D721Med (cell line): ENCODE results near the gene CIB4.
"Not testable (repeated sequence)": the region's sequence is repeated elsewhere in the genome, so short reads cannot be mapped to it uniquely, and the experiment has no call there.

Experiments
- DNase-seq: peaks from one replicate; pipeline ENCODE4 v3.0.0; 2011; ENCODE audit warnings: low spot score; ENCODE audit not compliant: insufficient read length
- FAIRE-seq: peaks from 2 replicates; lab custom pipeline; 2011; peaks lifted over from hg19 to GRCh38; lab: Jason Lieb, UNC
- TF ChIP-seq, protein P1 (sequence below): IDR thresholded peaks from 2 replicates; pipeline ENCODE4 v1.5.1; 2012; ENCODE audit warnings: mild to moderate bottlenecking, control low read depth; ENCODE audit not compliant: insufficient read depth; ENCODE audit errors: missing control alignments

Gene CIB4

DNA sequence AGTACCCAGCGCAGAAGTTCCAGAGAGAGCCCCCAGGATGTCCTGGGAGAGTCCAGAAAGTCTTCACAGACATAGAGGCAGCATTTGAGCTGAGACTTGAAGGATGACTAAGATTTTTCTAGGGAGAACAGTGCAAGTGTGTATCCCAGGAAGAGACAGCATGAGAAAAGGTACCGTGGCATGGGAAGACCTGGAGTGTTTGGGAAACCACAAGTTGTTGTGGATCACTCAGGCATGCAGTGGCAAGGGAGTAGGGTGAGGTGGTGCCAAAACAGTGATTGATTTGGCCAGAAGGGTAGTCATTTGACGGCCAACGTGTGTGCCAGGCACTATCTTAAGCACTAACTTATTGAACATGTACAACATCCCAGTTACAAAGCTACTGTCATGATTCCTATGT, 26.9 kb upstream of the CIB4 start:
- FAIRE-seq (no peak), DNase-seq (no peak)
- TF ChIP-seq, protein P1, sequence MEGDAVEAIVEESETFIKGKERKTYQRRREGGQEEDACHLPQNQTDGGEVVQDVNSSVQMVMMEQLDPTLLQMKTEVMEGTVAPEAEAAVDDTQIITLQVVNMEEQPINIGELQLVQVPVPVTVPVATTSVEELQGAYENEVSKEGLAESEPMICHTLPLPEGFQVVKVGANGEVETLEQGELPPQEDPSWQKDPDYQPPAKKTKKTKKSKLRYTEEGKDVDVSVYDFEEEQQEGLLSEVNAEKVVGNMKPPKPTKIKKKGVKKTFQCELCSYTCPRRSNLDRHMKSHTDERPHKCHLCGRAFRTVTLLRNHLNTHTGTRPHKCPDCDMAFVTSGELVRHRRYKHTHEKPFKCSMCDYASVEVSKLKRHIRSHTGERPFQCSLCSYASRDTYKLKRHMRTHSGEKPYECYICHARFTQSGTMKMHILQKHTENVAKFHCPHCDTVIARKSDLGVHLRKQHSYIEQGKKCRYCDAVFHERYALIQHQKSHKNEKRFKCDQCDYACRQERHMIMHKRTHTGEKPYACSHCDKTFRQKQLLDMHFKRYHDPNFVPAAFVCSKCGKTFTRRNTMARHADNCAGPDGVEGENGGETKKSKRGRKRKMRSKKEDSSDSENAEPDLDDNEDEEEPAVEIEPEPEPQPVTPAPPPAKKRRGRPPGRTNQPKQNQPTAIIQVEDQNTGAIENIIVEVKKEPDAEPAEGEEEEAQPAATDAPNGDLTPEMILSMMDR, result no peak

GRCh38 chr2:26666671-26667070, 25.5 kb upstream of the CIB4 start:
- no peak for DNase-seq
- FAIRE-seq, result no peak
- TF ChIP-seq, protein P1, result no peak

- DNase-seq, result not testable (repeated sequence)
Measured at GRCh38 chr2:26665296-26665695, 24.1 kb upstream of the CIB4 start.

GRCh38 chr2:26660363-26660962, 19.3 kb upstream of the CIB4 start:
- FAIRE-seq, result peak; percentile 66
- TF ChIP-seq, protein P1, result no peak
- DNase-seq, result no peak

More at GRCh38 chr2:26665296-26665695, 24.1 kb upstream of the CIB4 start:
- FAIRE-seq, result not testable (repeated sequence)

DNA sequence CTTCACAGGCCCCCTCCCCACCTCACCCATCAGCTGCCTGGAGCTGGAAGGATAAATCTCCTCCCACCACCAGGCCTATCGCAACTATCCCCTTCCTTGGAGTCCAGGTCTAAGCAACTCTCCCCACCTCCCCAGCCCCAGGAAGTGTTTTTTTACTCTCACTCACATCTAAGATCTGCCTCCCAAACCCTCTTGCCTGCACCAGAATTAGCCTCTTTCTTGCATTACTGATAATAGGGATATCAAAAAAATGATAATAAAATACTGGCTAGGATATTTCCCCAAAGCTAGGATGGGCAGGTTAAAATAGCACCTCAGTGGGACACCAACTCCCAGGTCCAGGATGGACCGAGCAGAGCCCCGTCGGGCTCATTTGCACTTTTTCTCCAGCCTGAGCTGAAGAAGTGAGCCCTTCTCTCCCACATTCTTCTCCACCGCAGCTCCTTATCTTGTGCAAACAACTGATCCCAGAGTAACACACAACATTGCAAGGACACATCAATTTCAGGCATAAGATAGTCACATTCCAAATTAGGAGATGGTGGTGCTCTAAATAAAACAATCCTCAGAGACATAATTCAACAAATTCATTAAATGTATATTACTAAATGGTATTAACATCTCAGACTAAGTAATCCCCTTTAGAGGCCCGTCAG, 17.7 kb upstream of the CIB4 start:
- no peak for DNase-seq
- TF ChIP-seq, protein P1, result no peak
- no peak for FAIRE-seq

- FAIRE-seq (no peak), DNase-seq (no peak)
- TF ChIP-seq, protein P1, result no peak
Measured at GRCh38 chr2:26657265-26657664, 16.1 kb upstream of the CIB4 start.

DNA sequence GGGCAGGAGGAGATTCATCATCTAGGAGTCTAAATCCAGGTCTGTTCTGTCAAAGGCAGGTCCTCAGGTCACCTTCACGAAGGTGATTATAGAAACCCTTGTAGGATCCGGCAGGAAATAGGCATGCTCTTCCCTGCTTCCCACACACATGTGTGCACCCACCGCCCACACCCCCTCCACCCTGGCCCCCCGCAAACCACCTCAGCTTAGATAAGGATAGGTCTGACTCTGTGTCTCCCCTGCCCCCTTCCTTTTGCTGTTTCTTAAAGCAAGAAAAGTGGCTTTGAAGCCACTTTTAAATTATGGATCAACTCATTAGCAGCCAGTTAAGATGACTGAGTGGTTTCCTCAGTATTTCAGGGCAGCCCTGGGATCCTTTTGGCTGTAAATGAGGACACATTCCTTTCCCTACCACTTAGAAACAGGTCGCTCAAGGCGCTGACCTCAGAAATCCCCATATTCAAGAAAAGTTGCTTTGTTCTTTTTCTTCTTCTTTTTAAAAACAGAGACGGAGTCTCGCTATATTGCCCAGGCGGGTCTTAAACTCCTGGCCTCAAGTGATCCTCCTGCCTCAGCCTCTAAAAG, 14.5 kb upstream of the CIB4 start:
- DNase-seq (no peak), FAIRE-seq (no peak)
- TF ChIP-seq, protein P1, result no peak

DNA sequence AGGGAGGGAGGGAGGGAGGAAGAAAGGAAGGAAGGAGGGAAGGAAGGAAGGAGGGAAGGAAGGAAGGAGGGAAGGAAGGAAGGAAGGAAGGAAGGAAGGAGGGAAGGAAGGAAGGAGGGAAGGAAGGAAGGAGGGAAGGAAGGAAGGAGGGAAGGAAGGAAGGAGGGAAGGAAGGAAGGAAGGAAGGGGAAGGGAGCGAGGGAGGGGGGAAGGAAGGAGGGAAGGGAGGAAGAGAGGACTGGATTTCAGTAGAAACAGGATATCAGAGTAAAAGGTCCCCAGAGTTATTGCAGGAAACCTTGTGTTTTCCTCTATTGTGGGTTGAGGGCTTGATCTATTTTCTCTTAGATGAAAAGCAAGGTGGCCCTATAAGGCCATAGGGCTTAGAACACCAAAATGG, 14.0 kb upstream of the CIB4 start:
- not testable (repeated sequence) for DNase-seq, FAIRE-seq
